Loucy (cell line): Measurements from ENCODE around the gene HRH4.

Experiments
- H2AFZ ChIP-seq: fragments of 200-600 bp; sonication (generic); 2 replicates; pipeline ENCODE4 v1.6.0; 2016; ENCODE audit warnings: antibody characterized with exemption, mild to moderate bottlenecking, low read length, moderate library complexity
- H3F3A ChIP-seq: fragments of 200-600 bp; 2 replicates; pipeline ENCODE4 v1.6.0; 2016; ENCODE audit warnings: antibody characterized with exemption, low read depth, mild to moderate bottlenecking
- H3K27me3 ChIP-seq: fragments of 200-600 bp; sonication (generic); 2 replicates; pipeline ENCODE4 v1.6.1; 2014; ENCODE audit warnings: low read length, mild to moderate bottlenecking; ENCODE audit not compliant: insufficient read depth, poor library complexity, severe bottlenecking
- H3K36me3 ChIP-seq: fragments of 200-600 bp; sonication (generic); 2 replicates; pipeline ENCODE4 v1.6.1; 2016; ENCODE audit warnings: low read length; ENCODE audit not compliant: insufficient read depth
- H3K4me1 ChIP-seq: fragments of 200-600 bp; sonication (generic); 2 replicates; pipeline ENCODE4 v1.5.1; 2014; ENCODE audit warnings: low read length, mild to moderate bottlenecking; ENCODE audit not compliant: insufficient read depth, poor library complexity, severe bottlenecking
- H3K4me2 ChIP-seq: fragments of 200-600 bp; sonication (generic); 2 replicates; pipeline ENCODE4 v1.6.0; 2014; ENCODE audit warnings: antibody characterized with exemption, low read length, low read depth, mild to moderate bottlenecking; ENCODE audit not compliant: poor library complexity, severe bottlenecking
- H3K4me3 ChIP-seq: fragments of 200-600 bp; sonication (generic); 2 replicates; pipeline ENCODE4 v1.5.1; 2014; ENCODE audit warnings: low read length, mild to moderate bottlenecking, mixed read lengths; ENCODE audit not compliant: poor library complexity, severe bottlenecking
- H3K79me2 ChIP-seq: fragments of 200-600 bp; sonication (generic); 2 replicates; pipeline ENCODE4 v1.6.1; 2014; ENCODE audit warnings: low read length; ENCODE audit not compliant: insufficient read depth
- H3K9ac ChIP-seq: fragments of 200-600 bp; sonication (generic); 2 replicates; pipeline ENCODE4 v1.6.0; 2014; ENCODE audit warnings: mild to moderate bottlenecking, low read depth, low read length, moderate library complexity; ENCODE audit not compliant: poor library complexity, severe bottlenecking
- H3K9me2 ChIP-seq: fragments of 200-600 bp; sonication (generic); replicated peaks from 2 replicates; pipeline ENCODE4 v1.6.1; 2016; ENCODE audit warnings: low read depth, low read length, mixed read lengths
- H3K9me3 ChIP-seq: fragments of 200-600 bp; sonication (generic); 2 replicates; pipeline ENCODE4 v1.6.1; 2014; ENCODE audit warnings: mild to moderate bottlenecking, antibody characterized with exemption, low read length, low read depth; ENCODE audit not compliant: insufficient read depth
- H4K20me1 ChIP-seq: fragments of 200-600 bp; sonication (generic); 2 replicates; pipeline ENCODE4 v1.6.0; 2014; ENCODE audit warnings: antibody characterized with exemption, low read length, mild to moderate bottlenecking; ENCODE audit not compliant: insufficient read depth, poor library complexity, severe bottlenecking
- CTCF ChIP-seq: fragments of 200-600 bp; sonication (generic); conservative IDR thresholded peaks from 2 replicates; pipeline ENCODE4 v1.5.1; 2014; ENCODE audit warnings: mild to moderate bottlenecking, antibody characterized with exemption, low read length
- EZH2phosphoT487 ChIP-seq: fragments of 200-600 bp; IDR thresholded peaks from 2 replicates; pipeline ENCODE4 v1.6.1; 2018; ENCODE audit warnings: antibody characterized with exemption, mild to moderate bottlenecking, moderate library complexity, borderline replicate concordance

HRH4 gene

GRCh38 chr18:24472591-24472990, 12.2 kb downstream of the HRH4 start:
- Histone ChIP-seq H3K4me2 (no peak overlapping the region), H3K36me3 (no peaks in the 10 kb centered on the region), H4K20me1 (no peaks in the 10 kb centered on the region), H3F3A (no peaks in the 10 kb centered on the region), H3K9ac (no peak overlapping the region), H3K4me3 (no peak overlapping the region), H3K79me2 (no peaks in the 10 kb centered on the region), H2AFZ (no peak overlapping the region), H3K4me1 (no peaks in the 10 kb centered on the region), H3K9me3 (no peaks in the 10 kb centered on the region), H3K9me2 (no peaks in the 10 kb centered on the region), H3K27me3 (no peaks in the 10 kb centered on the region)
- TF ChIP-seq CTCF (no peak), EZH2phosphoT487 (no peak)

- Histone ChIP-seq H3K9me3 (no peaks in the 10 kb centered on the region), H2AFZ (no peak overlapping the region), H4K20me1 (no peaks in the 10 kb centered on the region), H3K4me2 (no peak overlapping the region), H3K79me2 (no peaks in the 10 kb centered on the region), H3K27me3 (no peaks in the 10 kb centered on the region), H3K9me2 (no peaks in the 10 kb centered on the region), H3K4me1 (no peaks in the 10 kb centered on the region), H3K9ac (no peak overlapping the region), H3K4me3 (no peak overlapping the region), H3F3A (no peaks in the 10 kb centered on the region), H3K36me3 (no peaks in the 10 kb centered on the region)
- TF ChIP-seq CTCF (no peak), EZH2phosphoT487 (no peak)
Measured at GRCh38 chr18:24474406-24474805, 14.0 kb downstream of the HRH4 start.

GRCh38 chr18:24475926-24476589, 15.6 kb downstream of the HRH4 start:
- no peaks in the 10 kb centered on the region for H3F3A ChIP-seq
- no peaks in the 10 kb centered on the region for H3K9me2 ChIP-seq
- no peak overlapping the region for H3K9ac ChIP-seq
- no peak overlapping the region for H2AFZ ChIP-seq
- H3K27me3 ChIP-seq: no peaks in the 10 kb centered on the region
- 0 out of 2 replicates have a peak, but pooled peaks cover 6% of the 10 kb centered on the region for H3K9me3 ChIP-seq
- H3K4me1 ChIP-seq: no peaks in the 10 kb centered on the region
- H3K36me3 ChIP-seq: no peaks in the 10 kb centered on the region
- no peak overlapping the region for H3K4me3 ChIP-seq
- no peak for TF ChIP-seq EZH2phosphoT487
- TF ChIP-seq CTCF: no peak
- H3K79me2 ChIP-seq: no peaks in the 10 kb centered on the region
- no peaks in the 10 kb centered on the region for H4K20me1 ChIP-seq
- H3K4me2 ChIP-seq: no peak overlapping the region
